CD14-positive monocyte (primary cell): ENCODE measurements around the gene MPC1L. TPM values are rescaled to one million over a fixed set of nuclear protein-coding genes. Genes with fewer than 3 reads are reported as not detected.

Experiments used
- DNase-seq, 3 donors: peaks; one replicate each; pipeline ENCODE4 v3.0.0-alpha.2; 2011 to 2022
- H2AFZ ChIP-seq: 2 replicates; pipeline ENCODE4 v1.6.0; 2012; ENCODE audit warnings: mild to moderate bottlenecking, low read depth, low read length, inconsistent platforms; ENCODE audit not compliant: insufficient read depth, poor library complexity, severe bottlenecking
- H3K27ac ChIP-seq, 2 donors: 1 replicate in 1 of 2; 2 replicates in 1 of 2; pipeline ENCODE4 v1.5.1; 2012 to 2013; ENCODE audit warnings: low read length in 2 of 2, control low read depth in 1 of 2, inconsistent platforms in 1 of 2, low read depth in 1 of 2, mild to moderate bottlenecking in 1 of 2
- H3K27me3 ChIP-seq, 2 donors: one replicate each; pipeline versions ENCODE4 v1.6.0 to v1.6.1; 2011 to 2013; ENCODE audit warnings: low read length in 2 of 2; ENCODE audit not compliant: control insufficient read depth in 2 of 2, insufficient read depth in 2 of 2
- H3K36me3 ChIP-seq, 2 donors: replicated peaks in 1 of 2; 1 replicate in 1 of 2; 2 replicates in 1 of 2; pipeline versions ENCODE4 v1.5.1 to v1.6.1; 2012 to 2013; ENCODE audit warnings: low read length in 2 of 2, control low read depth in 1 of 2, inconsistent platforms in 1 of 2, mild to moderate bottlenecking in 1 of 2; ENCODE audit not compliant: insufficient read depth in 2 of 2, control insufficient read depth in 1 of 2
- H3K4me1 ChIP-seq, 2 donors: 1 replicate in 1 of 2; 2 replicates in 1 of 2; pipeline versions ENCODE4 v1.5.1 to v1.6.1; 2012 to 2013; ENCODE audit warnings: low read length in 2 of 2, control low read depth in 1 of 2, inconsistent platforms in 1 of 2, mild to moderate bottlenecking in 1 of 2, moderate library complexity in 1 of 2; ENCODE audit not compliant: insufficient read depth in 2 of 2, control insufficient read depth in 1 of 2
- H3K4me2 ChIP-seq: replicated peaks from 2 replicates; pipeline ENCODE3; 2012; ENCODE audit warnings: low read length, moderate library complexity, mild to moderate bottlenecking; ENCODE audit not compliant: poor library complexity, severe bottlenecking; ENCODE audit errors: extremely low read depth
- H3K4me3 ChIP-seq, 3 experiments: fragments of 200-600 bp in 1 of 3; sonication (generic) in 1 of 3; replicated peaks in 1 of 3; 1 replicate in 2 of 3; 2 replicates in 1 of 3; pipeline ENCODE4 v1.5.1; 2011 to 2013; ENCODE audit warnings: low read length in 3 of 3, mild to moderate bottlenecking in 3 of 3, control low read depth in 2 of 3, low read depth in 2 of 3, inconsistent platforms in 1 of 3, moderate library complexity in 1 of 3
- H3K79me2 ChIP-seq: 2 replicates; pipeline ENCODE4 v1.6.0; 2012; ENCODE audit warnings: mild to moderate bottlenecking, control low read depth, inconsistent platforms, low read length, moderate library complexity; ENCODE audit not compliant: insufficient read depth
- H3K9ac ChIP-seq: 2 replicates; pipeline ENCODE4 v1.6.0; 2017; ENCODE audit warnings: low read length, mild to moderate bottlenecking; ENCODE audit not compliant: insufficient read depth, poor library complexity, severe bottlenecking
- H3K9me3 ChIP-seq, 2 donors: replicated peaks in 1 of 2; 1 replicate in 1 of 2; 2 replicates in 1 of 2; pipeline versions ENCODE4 v1.5.1 to v1.6.1; 2012 to 2013; ENCODE audit warnings: low read length in 2 of 2, control low read depth in 1 of 2; ENCODE audit not compliant: control insufficient read depth in 1 of 2, insufficient read depth in 1 of 2
- H4K20me1 ChIP-seq: 2 replicates; pipeline ENCODE4 v1.6.0; 2012; ENCODE audit warnings: mild to moderate bottlenecking, low read length, control low read depth, moderate library complexity; ENCODE audit not compliant: insufficient read depth
- H3K27ac Mint-ChIP-seq, 7 donors: one replicate each; pipeline ENCODE4 v1.8.0; 2020; ENCODE audit warnings: mild to moderate bottlenecking in 7 of 7, mixed read lengths in 7 of 7, moderate library complexity in 6 of 7, inconsistent platforms in 2 of 7
- H3K27me3 Mint-ChIP-seq, 3 donors: one replicate each; pipeline ENCODE4 v1.8.0; 2021 to 2022; ENCODE audit warnings: low read depth in 3 of 3, mild to moderate bottlenecking in 3 of 3, mixed read lengths in 3 of 3, moderate library complexity in 3 of 3, inconsistent platforms in 1 of 3
- H3K36me3 Mint-ChIP-seq, 2 donors: one replicate each; pipeline ENCODE4 v1.8.0; 2020; ENCODE audit warnings: mixed read lengths in 2 of 2, inconsistent platforms in 1 of 2, mild to moderate bottlenecking in 1 of 2
- H3K4me1 Mint-ChIP-seq: one replicate; pipeline ENCODE4 v1.8.0; 2020; ENCODE audit warnings: mild to moderate bottlenecking, mixed read lengths
- H3K4me3 Mint-ChIP-seq, 2 donors: one replicate each; pipeline ENCODE4 v1.8.0; 2020; ENCODE audit warnings: mild to moderate bottlenecking in 2 of 2, mixed read lengths in 2 of 2, moderate library complexity in 1 of 2
- H3K9me3 Mint-ChIP-seq, 7 donors: one replicate each; pipeline ENCODE4 v1.8.0; 2020 to 2022; ENCODE audit warnings: mixed read lengths in 7 of 7, mild to moderate bottlenecking in 6 of 7, moderate library complexity in 6 of 7, inconsistent platforms in 2 of 7
- WGBS: methylation state at CpG from one replicate; pipeline ENCODE4 v1.1.5; 2013; ENCODE audit warnings: missing lambda C conversion rate; ENCODE audit not compliant: insufficient coverage; 5-methylcytosine and 5-hydroxymethylcytosine counted together
- intact Hi-C, 2 donors: fragments of 100-400 bp; cut with micrococcal nuclease; formaldehyde crosslinking; loops; one replicate each; pipeline versions ENCODE4 v1.15.0 to v1.15.1; 2023
- polyA plus RNA-seq, 3 donors: library from polyadenylated mRNA; depleted of rRNA in 1 of 3; unstranded in 2 of 3; stranded (reverse) in 1 of 3; fragments of 300-500 nt in 2 of 3; fragments of >200 nt in 1 of 3; fragmentation: Illumina TruSeq in 2 of 3; gene quantifications; 1 replicate in 2 of 3; 2 replicates in 1 of 3; pipeline ENCODE4 v1.2.3, GENCODE V29; 2012 to 2021
- TF ChIP-seq, protein P1 (sequence below): fragments of 200-600 bp; IDR thresholded peaks from one replicate; pipeline ENCODE4 v1.8.0; 2022; ENCODE audit warnings: antibody characterized with exemption, mild to moderate bottlenecking

The MPC1L gene
- polyA plus RNA-seq, 3 donors = not detected

DNA sequence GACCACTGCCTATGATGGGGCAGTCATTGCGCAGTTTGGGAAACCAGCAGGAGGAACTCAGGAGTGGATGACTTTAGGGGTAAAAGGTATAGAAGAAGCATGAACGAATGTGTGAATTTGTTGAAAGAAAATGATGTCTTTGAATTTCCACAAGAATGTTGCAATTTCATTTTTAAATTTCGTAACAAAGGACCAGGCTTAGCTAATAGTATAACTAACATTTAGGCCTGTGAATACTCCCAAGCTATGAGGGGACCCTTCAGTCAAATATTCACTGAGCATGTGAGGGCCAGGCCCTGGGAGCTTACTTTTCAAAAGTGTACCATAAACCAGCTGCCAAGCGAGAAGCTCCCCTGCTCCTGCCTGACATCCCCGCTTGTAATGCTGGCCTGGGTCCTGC is 5.3 kb downstream of the MPC1L start:
- DNase-seq = peak in 1 of 3 donors; percentile 6
- H3K9me3 ChIP-seq = peaks cover 3 to 7% of the 10 kb centered on the region in 2 donors
- no peak overlapping the region for H3K4me3 Mint-ChIP-seq
- peak overlapping the region; percentile 32 to 50 for H3K27ac ChIP-seq
- peaks cover 0 to 2% of the 10 kb centered on the region in 2 donors for H3K27me3 ChIP-seq
- no peak overlapping the region for H2AFZ ChIP-seq
- peaks cover 16 to 25% of the 10 kb centered on the region in 2 donors for H3K4me1 ChIP-seq
- TF ChIP-seq, protein P1, sequence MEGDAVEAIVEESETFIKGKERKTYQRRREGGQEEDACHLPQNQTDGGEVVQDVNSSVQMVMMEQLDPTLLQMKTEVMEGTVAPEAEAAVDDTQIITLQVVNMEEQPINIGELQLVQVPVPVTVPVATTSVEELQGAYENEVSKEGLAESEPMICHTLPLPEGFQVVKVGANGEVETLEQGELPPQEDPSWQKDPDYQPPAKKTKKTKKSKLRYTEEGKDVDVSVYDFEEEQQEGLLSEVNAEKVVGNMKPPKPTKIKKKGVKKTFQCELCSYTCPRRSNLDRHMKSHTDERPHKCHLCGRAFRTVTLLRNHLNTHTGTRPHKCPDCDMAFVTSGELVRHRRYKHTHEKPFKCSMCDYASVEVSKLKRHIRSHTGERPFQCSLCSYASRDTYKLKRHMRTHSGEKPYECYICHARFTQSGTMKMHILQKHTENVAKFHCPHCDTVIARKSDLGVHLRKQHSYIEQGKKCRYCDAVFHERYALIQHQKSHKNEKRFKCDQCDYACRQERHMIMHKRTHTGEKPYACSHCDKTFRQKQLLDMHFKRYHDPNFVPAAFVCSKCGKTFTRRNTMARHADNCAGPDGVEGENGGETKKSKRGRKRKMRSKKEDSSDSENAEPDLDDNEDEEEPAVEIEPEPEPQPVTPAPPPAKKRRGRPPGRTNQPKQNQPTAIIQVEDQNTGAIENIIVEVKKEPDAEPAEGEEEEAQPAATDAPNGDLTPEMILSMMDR = no peak
- H3K4me2 ChIP-seq = no peak overlapping the region
- H4K20me1 ChIP-seq = peaks cover 76% of the 10 kb centered on the region
- H3K36me3 ChIP-seq = peaks cover 50 to 82% of the 10 kb centered on the region in 2 donors
- H3K27me3 Mint-ChIP-seq = peaks cover 0 to 25% (median 2%) of the 10 kb centered on the region in 3 donors
- no peak overlapping the region for H3K9ac ChIP-seq
- H3K4me3 ChIP-seq = no peak overlapping the region
- H3K4me1 Mint-ChIP-seq = peaks cover 23% of the 10 kb centered on the region
- intact Hi-C loops = no loop called here
- H3K79me2 ChIP-seq = no peaks in the 10 kb centered on the region
- H3K27ac Mint-ChIP-seq = peak overlapping the region in 6 of 7 donors; percentile 1 to 67 (median 48)
- WGBS = 83% methylated on average over 1 of the region's 5 CpGs
- peaks cover 0 to 14% (median 6%) of the 10 kb centered on the region in 7 donors for H3K9me3 Mint-ChIP-seq
- H3K36me3 Mint-ChIP-seq = peaks cover 39 to 78% of the 10 kb centered on the region in 2 donors

GRCh38 chrX:40632199-40632598 is 9.0 kb downstream of the MPC1L start:
- Histone ChIP-seq H3K4me3 (no peak overlapping the region), H3K27me3 (peaks cover 0 to 8% of the 10 kb centered on the region in 2 donors), H3K4me2 (no peak overlapping the region), H3K9ac (no peak overlapping the region), H3K9me3 (no peaks in the 10 kb centered on the region), H3K79me2 (peaks cover 15% of the 10 kb centered on the region), H3K27ac (peak overlapping the region in 1 of 2 donors; percentile 10), H3K4me1 (peaks cover 19 to 25% of the 10 kb centered on the region in 2 donors), H2AFZ (no peak overlapping the region), H3K36me3 (peaks cover 83 to 98% of the 10 kb centered on the region in 2 donors), H4K20me1 (peaks cover 98% of the 10 kb centered on the region)
- Mint-ChIP-seq H3K27me3 (peaks cover 0 to 31% (median 2%) of the 10 kb centered on the region in 3 donors), H3K36me3 (peaks cover 71 to 95% of the 10 kb centered on the region in 2 donors), H3K9me3 (peaks cover 0 to 10% (median 0%) of the 10 kb centered on the region in 7 donors), H3K27ac (peak overlapping the region in 6 of 7 donors; percentile 0 to 76 (median 58)), H3K4me1 (peaks cover 34% of the 10 kb centered on the region), H3K4me3 (no peak overlapping the region)
- intact Hi-C loops = no loop called here
- TF ChIP-seq, protein P1 = no peak
- WGBS = 71% methylated on average over 3 of the region's 4 CpGs
- no peak for DNase-seq
